ENCODE results near the gene FN1.
"Not testable (repeated sequence)": the region's sequence is repeated elsewhere in the genome, so short reads cannot be mapped to it uniquely, and the experiment has no call there.

DNA sequence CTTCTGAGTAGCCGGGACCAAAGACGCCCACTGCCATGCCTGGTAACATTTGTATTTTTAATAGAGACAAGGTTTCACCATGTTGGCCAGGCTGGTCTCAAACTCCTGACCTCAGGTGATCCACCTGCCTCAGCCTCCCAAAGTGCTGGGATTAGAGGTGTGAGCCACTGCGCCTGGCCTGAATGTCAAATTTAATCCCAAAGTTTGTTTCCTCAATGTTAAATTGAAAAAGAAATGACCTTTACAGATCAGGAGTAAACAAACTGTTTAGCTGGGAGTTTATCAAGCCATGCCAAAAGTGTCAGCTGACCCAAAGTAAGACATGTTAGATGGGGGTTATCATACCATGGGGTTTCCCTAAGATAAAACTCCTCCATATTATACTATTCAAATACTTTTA is 75.8 kb downstream of the FN1 start:
- TF ChIP-seq CTCF (conservative IDR thresholded peaks at IDR 0.05; ENCODE audit: low read length); EZH2phosphoT487 (IDR thresholded peaks at IDR 0.05; ENCODE audit: borderline replicate concordance): not testable (repeated sequence)
